ENCODE results near the gene MYLK4.

MYLK4 gene

DNA sequence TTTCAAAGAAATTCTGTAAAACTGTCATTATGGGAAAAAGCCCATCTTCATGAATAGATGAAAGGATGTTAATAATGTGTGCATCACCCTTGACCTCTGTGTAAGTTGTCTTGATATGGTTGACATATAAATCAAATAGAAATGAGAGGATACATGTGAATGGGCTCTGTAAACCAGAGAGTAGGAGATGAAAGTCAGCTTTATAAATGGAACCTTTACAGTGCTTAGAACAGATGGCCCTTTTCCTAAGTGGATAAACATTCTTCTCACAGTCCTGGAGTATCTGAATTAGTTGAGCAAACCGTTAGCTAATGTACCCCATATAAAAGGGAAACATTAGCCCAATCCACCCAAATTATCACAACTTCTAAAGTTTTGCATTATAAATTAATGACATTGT lies 57.5 kb downstream of the MYLK4 start:
- no peak for DNase-seq

DNA sequence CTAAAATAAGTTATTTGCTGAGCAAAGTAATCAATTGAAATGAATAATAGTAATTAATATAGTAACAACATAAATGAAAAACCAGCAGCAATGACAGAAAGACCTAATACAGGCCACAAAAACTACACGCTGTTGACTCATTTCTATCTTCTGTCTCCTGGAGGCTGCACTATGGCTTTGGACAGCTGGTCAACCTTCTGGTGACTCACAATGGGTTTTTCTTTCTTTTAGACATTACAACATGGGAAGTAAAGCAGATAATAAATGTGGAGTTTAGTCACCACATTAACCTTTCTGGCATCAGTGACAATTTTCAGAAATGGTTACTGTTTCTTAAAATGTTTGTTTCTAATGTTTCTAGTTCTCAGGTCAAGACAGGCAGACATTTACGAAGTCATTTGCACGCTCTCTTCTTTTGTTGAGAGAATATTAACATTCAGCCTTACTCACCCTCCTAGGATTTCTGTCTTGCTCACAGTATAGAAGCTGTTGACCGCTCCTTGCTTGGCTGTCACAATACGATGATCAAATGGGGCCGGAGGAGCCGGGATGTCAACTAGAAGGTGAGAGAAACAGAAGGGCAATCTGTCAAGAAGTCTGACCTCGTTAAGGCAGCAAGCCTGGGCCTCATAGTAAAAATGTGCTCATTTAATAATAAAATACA lies 62.2 kb downstream of the MYLK4 start:
- no peak for DNase-seq

DNA sequence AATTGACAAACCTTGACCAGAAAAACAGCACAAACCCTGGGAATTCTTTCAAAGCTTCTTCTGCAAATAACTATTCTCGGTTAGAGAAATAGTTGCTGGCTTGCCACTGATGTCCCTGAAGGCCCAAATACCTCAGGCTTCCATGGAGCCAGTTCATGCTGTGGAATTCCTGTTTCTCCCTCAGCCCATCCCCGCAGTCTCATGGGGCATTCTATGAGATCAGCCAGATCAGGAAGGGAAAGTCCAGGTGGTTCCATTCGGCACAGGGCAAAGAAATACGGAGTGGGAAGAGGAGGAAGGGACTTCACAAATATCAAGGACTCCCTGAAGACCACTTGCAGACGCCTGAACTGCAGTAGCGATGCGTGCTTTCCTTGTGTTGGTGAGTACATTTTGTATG lies 63.3 kb downstream of the MYLK4 start:
- DNase-seq = no peak

DNA sequence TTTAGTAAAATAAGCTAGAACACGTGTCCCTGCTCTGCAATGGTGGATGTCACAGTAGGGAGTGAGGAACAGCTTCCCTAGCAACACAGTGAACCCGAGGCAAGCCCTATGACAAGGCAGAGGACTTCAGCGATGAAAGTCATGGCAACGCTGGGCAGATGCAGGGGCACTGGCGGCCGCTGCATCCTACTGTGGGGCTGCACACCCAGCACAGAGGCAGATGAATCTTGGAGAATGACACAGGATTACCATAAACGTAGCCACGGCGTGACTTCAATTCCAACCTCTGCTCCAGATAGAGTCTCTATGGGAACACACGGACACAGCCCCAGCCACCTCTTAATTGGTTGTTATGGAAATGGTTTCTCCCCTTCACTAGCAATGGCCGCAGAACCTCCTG lies 64.2 kb downstream of the MYLK4 start:
- DNase-seq = no peak

DNA sequence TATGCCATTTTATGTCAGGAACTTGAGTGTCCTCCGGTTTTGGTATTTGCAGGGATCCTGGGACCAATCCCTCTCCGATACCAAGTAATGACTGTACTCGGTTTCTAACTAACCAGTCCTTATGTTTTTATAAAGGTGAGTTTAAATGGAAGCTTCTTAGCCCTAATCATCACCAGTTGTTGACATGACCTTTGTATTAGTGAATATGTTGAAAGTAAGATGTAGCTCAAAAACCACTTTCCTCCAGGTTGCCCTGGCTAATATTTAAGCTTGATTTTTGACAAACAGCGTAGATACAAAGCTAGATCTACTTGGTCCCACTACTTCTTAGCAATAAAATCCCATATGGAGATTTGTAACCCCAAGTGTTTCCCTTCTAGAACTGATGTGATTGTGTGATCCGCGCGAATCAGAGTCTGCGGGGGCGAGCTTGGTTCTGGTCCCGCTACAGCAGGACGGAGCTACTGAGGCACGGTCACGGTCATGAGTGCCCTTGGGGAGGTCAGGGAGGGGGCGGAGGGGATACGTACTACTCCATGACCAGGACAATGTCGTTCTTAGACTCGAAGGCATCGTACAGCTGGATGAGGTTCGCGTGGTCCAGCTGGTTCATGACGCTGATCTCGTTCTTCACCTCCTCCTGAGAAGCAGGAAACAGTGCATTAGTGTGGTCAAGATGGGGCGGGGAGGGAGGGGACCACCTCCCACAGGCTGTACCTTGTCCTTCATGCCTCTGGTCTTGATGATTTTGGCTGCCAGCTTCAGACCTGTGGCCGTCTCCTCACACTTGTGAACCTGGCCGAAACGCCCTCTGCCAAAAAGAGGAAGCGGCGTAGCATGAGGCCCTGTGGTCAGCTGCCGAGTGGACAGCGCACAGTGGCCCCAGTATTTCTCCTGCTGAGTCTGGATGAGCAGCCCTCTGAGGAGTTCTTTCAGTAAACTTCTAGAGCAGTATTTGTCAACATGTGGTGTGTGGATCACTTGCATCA lies 65.7 kb downstream of the MYLK4 start:
- no peak for DNase-seq

DNA sequence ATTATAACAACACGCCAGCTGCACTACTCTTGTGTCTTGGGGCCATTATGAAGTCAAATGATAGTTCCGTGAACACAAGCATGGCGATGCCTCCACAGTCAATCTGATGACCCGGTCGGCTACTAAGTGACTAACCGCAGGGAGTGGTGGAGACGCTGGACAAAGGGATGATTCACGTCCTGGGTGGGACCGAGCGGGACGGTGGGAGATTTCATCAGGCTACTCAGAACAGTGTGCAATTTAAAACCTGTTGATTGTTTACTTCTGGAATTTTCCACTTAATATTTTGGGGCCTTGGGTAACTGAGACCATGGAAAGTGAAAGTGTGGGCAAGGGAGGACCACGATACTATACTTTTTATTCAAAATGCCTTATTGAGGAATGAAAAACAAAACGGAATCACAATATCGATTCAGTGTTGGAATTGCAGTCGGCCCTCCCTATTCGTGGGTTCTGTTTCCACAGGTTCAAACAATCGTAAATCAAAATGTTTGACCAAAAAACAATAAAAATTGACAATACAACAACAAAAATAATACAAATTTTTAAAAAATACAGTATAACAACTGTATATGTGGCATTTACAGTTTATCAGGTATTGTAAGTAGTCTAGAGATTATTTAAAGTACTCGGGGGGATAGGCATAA lies 66.5 kb downstream of the MYLK4 start:
- no peak for DNase-seq

DNA sequence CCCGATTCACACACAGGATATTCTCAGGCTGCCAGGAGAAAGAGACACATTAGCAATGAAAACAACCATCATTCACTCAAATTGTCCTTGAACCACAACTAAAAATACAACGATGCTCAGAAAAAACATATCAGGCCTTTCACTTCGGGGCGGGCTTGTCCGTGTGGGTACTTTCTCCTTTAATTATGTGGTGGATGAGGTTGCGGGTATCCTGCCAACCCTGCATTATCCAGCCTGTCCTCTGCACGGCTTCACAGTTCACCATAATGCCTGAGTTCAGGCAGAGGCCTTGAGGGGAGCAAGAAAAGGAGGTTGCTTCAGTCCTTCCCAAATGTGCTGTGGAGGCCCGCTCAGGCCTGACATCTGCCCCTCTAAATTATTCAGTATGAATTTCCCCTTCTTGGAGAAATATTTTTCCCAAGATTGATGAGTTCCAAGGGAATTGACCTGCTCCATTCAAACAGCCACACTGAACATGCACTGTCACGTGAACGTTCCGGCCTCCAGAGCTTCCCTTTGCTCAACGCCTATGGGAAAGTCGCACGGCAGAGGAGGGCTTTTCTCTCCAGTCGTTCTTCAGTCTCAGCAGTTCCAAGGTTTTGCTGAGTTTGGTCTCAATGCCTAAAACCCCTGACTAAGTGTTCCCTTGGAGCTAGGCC lies 70.3 kb downstream of the MYLK4 start:
- no peak for DNase-seq

DNA sequence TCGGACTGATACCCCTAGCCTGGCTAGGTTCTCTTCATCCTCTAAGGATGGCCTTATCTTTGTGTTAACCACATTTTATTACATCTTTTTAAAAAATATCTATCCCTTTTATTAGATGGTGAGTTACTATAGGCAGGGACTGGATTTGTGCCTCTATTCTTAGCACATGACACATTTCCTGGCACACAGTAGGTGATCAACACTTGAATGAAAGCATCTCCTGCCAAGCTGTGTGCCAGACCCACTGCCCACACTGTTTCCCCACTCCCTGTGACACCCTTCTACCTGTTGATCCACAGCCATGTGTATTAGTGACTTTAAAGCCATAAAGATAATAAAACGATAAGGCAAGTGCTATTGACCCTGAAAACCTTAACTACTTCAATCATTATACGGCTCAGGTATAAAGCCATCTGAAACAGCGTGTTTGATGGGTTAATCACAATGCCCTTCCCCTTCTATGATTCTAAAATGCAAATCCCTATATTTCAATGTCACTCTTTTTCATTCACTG lies 73.6 kb downstream of the MYLK4 start:
- DNase-seq = no peak

DNA sequence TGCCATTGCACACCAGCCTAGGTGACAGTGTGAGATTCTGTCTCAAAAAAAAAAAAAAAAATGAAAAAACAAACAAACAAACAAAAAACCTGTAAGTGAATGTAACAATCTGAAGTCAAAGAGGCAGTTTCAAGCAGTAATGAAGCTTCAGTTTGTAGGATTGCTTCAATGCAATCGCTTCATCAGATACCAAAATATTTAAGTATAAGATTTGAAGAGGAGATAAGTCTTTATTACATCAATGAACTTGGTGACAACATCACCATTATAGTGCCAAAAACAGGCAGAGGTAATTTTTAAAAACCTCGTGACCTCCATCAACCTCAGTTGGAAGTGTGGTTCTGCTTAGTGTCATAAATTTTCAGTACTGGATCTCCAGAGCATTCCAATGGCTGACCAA lies 74.7 kb downstream of the MYLK4 start:
- DNase-seq = no peak

DNA sequence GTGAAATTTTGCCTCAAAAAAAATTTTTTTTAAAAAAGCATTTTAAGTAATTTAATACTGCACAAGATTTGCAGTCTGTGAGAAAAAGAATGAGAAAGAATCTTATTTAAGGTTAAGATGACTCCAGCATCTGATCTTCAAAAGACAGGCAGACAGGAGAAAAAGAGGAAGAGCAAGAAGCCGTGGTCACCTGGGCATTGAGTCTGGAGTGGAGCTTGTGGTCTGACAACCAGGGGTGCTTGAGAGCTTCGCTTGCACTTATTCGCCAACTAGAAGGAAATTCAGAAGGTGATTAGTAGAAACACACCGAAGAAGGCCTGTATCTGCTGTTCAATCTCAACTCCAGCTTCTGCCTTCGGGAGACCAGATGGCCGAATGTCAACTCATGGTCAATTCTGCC lies 75.9 kb downstream of the MYLK4 start:
- no peak for DNase-seq

DNA sequence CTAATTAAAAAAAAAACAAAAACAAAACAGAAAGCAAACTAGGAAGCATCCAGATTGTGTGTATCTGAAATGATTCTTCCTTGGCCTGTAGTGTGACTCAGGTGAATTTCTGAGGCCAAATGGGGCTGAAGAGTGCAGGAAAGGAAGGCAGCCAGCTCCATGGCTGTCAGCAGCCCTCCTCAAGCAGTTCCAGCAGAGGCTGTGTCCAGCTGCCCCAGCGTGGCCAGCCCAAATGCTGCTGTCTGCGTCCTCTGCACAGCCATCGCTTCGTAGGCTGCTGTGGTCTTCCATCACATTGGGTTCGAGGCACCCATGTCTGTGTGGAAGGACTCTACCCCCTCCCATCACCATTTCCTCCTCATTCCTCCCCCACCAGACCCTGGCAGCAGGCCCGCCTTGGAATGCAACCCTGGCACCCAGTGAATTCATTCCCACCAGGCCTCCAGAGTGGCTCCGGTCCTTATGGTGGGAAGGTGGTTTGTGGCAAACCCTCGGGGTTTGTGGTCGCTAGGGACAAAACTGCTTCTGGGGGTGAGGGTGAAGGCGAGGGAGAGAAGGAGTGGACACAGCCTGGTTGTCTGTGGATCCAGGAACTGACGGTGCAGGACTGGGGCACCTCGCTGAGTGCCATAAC lies 81.5 kb downstream of the MYLK4 start:
- DNase-seq = no peak

DNA sequence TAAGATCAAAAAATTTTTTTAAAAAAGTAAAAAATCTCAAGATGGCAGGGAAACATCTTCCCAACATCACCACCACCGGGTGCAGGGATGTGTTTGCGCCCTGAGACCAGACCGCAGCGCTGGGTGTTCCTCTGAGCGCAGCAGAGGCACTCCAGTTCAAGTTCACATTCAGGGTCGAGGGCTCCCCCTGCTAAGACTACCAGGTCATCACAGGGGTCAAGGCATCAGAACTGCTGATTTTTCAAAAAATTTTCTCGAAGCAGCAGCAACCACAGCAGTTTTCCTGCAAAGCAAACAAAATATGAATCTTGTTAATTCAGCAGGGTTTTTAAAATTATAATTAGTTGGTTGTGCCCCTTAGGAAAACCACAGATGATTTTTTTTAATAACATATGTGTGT lies 83.1 kb downstream of the MYLK4 start:
- DNase-seq = no peak

DNA sequence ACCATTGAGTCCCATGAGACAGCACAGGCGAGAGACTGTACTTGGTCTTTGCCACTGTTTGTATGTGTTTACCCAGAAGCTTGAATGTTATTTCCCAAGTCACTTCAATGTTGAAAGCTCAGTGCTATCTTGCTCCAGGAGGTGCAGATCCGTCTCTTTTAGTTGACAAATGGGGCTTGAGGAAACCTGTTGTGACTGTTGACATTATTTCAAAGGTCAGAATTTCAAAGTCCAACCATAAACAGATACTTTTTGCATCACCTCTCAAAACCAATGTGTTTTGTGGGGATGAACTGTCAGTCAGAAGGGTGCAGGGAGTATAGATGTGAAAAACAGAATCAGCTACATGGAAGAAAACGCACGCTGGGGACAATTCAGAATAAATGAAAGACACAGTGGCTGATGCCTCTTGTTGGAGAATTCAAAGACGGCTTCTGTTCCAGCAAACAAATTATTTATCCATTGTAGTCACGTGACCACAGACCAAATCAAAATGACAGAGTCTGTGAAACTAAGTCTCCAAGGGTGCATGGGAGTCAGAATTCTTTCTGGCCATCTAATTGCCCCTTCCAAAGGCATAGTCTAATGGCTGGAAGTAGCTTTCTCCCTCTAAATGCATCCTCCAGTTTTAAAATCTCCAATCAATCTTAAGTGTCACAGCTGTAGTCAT lies 83.7 kb downstream of the MYLK4 start:
- DNase-seq = no peak

DNA sequence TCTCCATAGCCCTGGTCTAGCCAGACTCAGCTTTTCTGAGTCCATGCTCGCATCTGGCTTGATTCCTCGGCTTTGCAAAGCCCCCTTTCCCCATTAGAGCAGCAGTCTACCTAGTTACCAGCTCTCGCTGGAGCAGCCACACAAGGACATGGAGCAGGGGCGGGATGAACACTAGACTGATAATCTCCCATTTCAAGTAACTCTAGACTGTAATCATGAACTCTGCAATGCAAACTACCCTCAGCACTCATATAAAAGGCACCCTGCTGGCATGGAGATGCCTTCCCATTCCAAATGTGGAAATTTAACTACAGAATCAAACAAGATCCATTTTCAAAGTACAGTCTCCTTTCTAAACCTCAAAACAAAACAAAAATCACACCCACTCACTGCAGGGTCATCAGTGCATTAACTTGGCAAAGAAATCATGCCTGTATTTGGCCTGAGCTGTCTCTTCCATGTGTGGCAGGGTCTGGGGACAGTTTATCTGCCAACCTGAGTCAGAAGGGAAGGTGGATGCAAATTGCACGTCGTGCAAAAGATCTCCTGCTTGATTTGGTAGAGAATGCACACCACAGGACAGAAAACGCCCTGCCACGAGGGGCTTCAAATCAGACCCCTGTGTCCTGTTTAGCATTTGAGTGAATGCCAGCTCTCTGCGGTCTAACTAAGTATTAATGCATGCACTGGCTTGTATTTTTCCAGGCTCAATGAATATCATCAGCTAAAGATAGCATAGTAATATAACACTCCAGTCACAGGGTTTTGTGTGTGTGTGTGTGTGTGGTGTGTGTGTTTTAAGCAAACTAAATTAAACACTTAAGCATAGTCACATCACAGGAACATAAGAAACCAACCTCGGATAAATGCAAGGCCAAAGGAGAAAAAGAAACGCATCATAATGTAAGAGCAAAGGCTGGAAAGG lies 85.3 kb downstream of the MYLK4 start:
- DNase-seq = peak; percentile 45

DNA sequence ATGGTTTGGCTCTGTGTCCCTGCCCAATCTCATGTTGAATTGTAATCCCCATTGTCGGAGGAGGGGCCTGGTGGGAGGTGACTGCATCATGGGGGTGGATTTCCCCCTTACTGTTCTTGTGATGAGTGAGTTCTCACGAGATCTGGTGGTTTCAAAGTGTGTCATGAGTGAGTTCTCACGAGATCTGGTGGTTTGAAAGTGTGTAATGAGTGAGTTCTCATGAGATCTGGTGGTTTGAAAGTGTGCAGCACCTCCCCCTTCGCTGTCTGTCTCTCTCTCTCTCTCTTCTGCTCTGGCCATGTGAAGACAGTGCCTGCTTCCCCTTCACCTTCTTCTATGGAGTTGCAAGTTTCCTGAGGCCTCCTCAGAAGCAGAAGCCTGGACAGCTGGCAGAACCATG lies 87.6 kb downstream of the MYLK4 start:
- no peak for DNase-seq

DNA sequence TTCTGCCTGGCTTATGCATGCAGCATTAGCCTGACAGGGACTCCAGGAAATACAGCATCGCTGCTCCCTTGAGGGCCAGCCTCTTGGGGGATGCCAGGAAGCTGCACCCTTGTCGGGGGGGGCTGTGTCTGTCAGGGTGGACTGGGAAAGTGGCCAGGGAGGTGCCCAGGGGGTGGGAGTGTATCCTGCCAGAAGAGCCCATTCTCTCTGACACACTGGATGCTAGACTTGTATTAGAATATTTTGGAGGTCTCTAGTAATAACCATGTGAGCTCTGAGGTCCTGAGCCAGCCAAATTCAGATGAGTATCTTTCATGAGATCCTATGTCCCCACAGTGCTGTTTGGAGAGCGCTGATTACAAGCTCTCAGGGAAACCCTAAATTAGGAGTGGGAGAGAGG lies 89.1 kb downstream of the MYLK4 start:
- DNase-seq = no peak

DNA sequence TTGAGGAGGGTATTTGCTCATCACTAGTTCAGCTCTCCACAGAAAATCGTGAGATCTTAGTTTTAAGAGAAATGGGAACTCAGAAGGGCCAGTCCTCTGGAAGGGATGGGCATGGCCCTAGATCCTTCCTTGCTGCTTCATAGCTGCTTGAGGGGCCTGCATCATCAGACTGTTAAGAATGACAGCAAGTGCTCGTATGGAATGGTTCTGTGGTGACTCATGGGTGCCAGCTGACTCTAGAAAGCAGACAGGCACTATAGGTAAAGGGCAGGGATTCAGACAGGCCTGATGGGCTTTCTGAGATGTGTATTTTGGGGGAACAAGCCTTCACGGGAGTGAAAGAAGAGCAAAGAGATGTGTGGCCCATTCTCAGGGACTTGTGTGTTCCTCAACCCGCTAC lies 90.8 kb downstream of the MYLK4 start:
- no peak for DNase-seq

DNA sequence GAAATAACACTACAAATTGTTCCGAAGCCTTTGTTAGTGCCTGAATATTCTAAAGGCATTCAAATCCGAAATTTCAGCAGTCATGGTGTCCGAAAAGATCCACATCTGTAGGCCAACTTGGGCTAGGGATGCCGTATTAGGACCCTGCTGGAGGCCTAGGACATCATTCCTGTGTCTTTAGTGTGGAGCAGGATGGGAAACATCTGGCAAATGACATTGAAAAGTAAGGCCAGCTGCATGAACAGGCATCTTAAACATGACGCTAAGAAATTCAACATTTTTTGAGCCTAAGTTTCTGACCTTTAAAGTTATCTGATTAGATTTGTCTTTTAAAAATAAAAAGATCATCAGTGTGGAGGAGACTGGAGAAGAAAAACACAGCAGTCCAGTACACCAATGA lies 91.3 kb downstream of the MYLK4 start:
- no peak for DNase-seq

DNA sequence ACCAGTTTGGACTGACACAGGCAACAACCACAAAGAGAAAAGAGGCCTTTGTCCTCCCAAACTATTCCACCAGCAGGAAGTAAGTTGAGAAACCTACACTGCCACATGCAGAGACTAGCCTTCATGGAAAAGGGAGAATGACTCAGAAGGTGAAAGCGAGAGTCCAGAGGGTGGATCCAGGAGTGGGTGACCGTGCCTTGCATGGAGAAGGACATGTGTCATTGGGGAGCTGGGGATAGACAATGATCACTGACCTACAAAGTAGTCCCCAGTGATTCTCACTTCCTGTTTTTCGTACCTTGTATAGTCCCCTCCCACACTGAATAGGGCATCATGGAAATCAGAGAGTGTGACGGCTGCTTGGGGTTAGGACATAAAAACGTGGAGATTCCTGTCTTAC lies 91.9 kb downstream of the MYLK4 start:
- no peak for DNase-seq

DNA sequence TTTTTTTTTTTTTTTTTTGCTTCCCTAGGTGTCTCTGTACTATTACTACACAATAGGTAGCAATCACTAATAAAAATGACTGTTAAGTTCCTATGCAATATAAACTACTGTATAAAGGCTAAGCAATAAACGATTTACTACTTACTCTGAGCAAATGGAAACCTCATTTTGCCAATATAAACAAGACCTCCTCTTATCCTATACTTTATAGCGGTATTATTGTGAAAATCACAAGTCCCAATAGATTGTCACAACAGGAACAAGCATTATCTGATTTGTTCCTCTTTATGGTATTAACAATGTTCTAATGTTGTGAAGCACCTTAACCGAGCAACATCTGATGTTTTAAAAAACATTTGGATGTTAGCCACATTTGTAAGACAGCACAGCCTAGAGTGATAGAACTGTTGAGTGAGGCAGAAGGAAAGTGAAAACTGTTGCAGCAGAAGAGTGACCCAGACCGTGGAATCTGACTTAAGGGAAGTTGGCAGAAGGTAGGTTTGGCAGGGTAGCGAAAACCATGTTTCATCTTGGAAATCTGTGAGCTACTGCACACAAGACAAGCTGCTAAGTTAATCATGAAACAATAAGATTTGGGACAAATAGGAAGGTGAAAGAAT lies 94.2 kb downstream of the MYLK4 start:
- DNase-seq = no peak
